ENCODE data around the gene ADAMTS4.

The ADAMTS4 gene

DNA sequence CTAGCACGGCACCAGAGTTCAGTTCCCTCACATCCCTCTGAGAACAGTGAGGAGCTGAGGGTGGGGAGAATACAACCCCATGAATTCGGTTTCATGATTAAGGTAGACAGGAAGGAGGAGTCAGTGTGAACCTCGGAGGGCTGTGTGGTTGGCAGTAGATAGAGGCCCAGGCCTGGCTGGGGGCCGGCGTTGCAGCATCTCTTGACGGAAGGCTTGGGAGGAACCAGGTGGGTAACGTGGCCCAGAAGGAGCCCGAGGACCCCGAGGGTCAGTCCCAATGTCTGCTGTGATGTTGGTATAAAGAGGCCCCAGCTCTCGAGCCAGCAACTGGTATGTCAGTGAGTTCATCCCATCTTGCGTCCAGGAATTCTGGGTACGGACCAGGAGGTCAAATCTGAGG lies 27.2 kb downstream of the ADAMTS4 start:
- no peak for DNase-seq

DNA sequence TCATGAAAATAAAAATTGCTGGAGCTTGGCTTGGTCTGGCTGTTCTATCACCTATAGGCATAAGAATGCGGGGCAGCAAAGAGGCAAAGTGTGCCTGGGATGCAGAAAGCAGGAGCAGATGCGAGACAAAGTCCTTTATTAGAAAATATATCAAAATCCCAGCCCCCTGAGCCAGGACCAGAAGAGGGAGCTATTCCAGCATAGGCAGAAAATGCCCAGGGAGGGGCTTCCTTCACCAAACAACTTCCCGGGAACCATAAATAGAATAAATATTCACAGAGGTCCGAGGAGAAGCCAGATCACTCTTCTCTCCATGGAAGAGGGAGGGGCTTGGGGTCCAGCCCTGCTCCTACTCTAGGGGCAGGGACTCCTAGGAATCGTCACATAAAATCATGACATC lies 27.7 kb downstream of the ADAMTS4 start:
- DNase-seq = no peak

DNA sequence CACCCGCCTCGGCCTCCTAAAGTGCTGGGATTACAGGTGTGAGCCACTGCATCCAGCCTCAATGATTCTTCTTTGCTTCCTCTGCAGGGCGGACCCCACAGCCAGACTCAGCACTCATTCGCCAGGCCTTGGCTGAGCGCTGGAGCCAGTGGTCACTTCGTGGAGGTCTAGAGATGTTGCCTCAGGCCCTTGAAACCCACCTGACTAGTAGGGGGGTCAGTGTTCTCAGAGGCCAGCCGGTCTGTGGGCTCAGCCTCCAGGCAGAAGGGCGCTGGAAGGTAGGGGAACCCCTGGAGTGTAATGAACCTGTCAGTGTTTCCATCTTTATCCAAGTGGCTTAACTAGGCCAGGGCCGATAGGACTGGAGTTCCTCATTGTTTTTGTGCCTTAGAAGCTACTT lies 29.9 kb downstream of the ADAMTS4 start:
- no peak for DNase-seq

DNA sequence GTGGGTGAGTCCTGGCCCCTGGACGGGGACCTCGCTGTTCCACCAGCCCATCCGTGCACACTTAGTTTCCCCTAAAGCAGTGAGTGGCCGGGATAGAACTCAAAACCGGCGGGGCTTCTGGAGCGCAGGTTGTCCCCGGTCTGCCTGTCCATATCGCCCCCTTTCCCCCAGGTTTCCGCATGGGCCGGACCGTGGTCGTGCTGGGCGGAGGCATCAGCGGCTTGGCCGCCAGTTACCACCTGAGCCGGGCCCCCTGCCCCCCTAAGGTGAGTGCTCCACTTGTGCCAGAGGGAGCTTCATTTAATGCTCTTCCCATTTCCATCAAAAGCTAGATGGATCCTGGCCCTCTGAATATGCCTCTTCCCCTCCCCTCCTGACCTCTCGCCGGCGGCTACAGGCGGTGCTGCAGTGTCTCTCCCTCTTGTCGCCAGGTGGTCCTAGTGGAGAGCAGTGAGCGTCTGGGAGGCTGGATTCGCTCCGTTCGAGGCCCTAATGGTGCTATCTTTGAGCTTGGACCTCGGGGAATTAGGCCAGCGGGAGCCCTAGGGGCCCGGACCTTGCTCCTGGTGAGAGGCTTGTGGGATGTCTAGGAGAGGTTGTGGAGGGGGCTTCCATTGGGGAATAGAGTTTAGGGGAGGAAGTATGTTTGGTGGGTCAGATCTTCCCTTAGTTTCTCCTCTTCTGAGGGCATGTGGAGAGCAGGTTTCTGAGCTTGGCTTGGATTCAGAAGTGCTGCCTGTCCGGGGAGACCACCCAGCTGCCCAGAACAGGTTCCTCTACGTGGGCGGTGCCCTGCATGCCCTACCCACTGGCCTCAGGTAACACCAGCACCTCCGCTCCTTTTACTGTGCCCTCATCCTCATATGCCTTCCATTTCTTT lies 31.9 kb downstream of the ADAMTS4 start:
- DNase-seq = peak; percentile 18

DNA sequence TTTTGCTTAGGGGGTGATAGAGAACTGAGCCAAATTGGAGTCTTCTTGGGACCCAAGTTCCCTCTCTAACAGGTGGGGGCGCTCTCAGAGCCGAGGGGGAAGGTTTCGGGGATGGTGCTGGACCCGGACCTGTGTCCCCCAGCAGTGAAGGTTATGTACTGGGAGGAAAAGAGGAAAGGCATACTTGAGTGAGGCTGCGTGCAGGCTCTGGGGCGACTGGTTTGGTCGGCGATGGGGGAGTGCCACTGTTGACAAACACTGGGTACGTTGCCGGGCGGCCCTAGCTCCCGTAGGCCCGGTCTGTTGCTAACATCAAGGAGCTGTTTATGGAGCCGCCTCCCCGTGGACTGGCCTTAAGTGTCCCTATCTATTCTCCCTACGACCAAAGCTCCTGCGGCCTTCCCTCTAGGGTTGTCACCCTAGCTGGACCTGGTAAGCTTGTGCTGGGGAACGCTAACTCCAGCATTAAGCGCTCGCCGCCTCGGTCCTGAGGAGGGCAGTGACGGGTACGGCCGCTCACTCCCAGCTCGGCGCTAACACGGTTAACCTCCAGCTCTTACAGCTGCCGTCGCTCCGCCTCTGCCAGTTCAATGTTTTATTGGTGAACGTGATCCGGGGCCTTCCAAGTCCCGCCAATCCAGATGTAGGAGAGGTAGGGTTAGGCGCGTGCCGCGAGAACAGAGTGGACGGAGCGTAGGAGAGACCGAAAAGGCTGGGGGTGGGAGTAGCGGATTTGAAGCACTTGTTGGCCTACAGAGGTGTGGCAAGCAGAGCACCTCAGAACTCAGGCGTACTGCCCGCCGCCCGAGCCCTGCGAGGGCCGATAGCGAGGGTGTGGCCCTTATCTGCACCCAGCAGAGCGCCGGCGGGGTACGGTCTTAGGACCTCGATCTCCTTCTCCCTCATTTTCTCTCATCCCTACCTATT lies 32.8 kb downstream of the ADAMTS4 start, which contains the start of gene PPOX:
TSS of gene PPOX (plus strand) at position 685 of the 927 bp plus-strand sequence. CDS start 422 bp downstream, outside the sequence.
- DNase-seq = peak; percentile 99

DNA sequence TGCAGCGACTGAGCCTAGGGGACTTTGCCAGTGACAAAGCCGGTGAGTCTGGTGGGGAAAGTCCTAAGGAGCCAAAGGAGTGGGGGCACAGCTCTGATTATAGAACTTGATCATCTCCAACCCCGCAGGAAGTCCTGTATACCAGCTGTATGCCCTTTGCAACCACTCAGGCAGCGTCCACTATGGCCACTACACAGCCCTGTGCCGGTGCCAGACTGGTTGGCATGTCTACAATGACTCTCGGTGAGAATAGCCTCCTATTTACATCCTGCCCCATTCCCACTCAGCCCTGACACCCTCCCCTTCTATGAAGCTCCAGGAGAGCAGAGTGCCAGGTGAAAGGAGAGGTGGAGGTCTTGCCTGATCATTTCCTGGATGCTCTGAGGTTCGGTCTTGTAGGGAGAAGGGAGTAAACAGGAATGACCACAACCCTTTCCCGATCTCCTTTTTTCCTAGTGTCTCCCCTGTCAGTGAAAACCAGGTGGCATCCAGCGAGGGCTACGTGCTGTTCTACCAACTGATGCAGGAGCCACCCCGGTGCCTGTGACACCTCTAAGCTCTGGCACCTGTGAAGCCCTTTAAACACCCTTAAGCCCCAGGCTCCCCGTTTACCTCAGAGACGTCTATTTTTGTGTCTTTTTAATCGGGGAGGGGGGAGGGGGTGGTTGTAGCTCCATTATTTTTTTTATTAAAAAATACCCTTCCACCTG lies 33.8 kb downstream of the ADAMTS4 start:
- no peak for DNase-seq

DNA sequence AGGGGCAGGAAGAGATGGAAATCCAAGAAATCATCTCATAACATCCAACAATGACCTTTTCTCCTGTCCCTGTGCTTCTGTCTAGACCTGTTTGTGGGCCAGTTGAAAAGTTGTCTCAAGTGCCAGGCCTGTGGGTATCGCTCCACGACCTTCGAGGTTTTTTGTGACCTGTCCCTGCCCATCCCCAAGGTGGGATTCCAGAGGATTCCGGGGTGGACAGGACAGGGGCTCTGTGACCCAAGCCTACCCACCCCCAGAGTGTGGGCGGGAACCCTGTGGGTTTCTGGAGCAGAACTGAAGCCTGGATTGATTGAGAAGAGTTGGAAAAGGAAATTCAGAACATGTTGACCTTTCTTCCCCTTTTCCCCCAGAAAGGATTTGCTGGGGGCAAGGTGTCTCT lies 35.1 kb downstream of the ADAMTS4 start:
- DNase-seq = no peak

DNA sequence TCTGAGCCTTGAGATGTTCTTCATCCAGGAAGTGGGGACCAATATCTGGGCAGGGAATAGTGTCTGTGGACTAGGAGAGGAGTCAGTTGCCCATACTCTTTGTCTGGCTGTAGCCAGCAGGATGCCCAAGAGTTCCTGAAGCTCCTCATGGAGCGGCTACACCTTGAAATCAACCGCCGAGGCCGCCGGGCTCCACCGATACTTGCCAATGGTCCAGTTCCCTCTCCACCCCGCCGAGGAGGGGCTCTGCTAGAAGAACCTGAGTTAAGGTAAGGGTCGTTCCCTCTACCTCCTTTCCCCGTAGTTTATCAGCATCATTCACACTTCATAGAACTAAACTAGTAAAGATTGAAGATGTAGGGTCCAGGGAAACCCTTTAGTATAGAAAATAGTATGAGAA lies 36.0 kb downstream of the ADAMTS4 start:
- no peak for DNase-seq

DNA sequence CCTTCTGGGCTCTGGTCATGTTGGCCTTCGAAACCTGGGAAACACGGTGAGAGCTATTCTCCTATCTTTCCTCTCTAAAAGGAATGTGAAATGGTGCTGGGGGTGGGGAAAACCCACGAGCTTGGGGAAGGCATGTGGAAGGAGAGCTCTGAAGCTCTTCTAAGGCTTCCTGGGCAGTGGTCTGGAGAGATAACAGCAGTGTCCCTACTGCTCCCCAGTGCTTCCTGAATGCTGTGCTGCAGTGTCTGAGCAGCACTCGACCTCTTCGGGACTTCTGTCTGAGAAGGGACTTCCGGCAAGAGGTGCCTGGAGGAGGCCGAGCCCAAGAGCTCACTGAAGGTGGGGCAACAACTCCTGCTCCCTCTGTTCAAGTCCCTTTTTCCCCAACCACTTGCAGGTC lies 36.8 kb downstream of the ADAMTS4 start:
- no peak for DNase-seq

DNA sequence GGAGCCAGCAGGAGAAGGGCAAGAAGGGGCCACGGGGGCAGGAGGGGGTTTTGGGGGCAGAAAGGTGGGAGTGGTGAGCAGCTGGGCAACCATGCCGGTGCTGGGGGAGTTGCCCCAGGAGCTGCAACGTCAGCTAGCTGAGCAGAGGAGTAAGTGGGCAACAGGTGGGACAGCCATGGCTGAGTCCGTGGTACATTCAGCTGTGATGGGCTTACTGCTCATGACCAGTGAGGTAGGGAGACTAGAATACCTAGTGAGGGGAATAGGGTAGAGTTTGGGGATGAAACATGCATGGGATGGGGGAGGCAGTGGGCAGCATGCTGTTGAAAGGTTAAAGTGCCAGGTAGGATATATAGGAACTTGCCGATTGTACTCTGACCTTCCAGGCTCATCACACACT lies 37.2 kb downstream of the ADAMTS4 start:
- DNase-seq = no peak

DNA sequence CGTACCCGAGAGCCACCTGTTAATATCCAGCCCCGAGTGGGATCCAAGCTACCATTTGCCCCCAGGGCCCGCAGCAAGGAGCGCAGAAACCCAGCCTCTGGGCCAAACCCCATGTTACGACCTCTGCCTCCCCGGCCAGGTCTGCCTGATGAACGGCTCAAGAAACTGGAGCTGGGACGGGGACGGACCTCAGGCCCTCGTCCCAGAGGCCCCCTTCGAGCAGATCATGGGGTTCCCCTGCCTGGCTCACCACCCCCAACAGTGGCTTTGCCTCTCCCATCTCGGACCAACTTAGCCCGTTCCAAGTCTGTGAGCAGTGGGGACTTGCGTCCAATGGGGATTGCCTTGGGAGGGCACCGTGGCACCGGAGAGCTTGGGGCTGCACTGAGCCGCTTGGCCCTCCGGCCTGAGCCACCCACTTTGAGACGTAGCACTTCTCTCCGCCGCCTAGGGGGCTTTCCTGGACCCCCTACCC lies 38.1 kb downstream of the ADAMTS4 start:
- no peak for DNase-seq

DNA sequence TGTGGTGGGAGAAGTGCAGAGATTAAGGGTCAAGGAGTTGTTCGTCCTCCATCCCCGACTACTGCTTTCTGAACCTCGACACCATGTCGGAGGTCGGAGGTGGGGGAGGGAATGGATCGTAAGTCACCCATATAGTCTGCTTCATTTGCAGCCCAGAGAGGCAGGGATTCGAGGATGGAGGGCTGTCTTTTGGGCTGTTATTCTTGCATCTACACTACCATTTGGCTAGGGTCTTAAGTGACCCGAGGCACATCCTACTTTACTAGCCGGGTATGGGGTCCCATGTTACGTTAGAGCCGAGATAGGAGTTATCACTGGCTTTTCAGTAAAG lies 39.0 kb downstream of the ADAMTS4 start:
- DNase-seq = no peak

DNA sequence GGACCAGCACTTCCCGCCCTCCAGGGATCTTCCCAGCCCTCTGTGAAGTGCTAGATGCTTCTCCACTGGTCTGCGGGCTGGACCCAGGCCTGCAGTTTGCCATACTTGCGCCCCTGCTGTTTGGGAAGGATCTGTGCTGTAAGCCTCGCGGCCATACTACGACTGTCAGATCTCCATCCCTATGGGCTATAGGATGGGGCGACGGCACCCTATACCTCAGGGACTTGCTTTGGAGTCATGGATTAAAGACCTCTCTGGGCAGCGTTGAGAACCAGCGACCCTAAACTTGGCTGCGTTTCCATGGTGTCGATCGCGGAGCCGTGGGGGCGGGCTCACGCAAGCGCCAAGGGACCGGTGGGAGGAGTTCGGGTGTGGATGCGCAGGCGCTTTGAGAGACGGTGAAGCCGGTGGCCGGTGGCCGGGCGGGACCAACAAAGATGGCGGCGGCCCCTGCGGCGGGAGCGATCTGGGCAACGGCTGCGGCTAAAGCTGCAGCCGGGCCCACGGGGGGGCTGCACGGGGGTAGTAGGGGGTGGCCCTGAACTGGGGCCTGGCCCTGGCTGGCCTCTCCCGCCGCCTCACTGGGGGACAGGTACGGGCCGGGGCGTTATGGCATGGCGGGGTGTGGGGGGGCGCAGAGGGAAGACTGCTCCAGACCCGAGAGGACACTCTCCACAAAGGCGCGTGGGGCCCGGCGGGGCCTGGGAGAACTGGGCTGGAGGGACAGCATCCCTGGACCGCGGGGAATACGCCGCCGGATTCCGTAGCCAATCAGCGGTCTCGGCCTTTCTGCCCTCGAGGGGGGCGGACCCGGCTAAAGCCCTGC lies 39.6 kb downstream of the ADAMTS4 start, which contains the start of gene USP21:
TSS of gene USP21 (plus strand) at position 414 of the 826 bp plus-strand sequence. CDS start 1,141 bp downstream, outside the sequence.
- peak; percentile 96 for DNase-seq

DNA sequence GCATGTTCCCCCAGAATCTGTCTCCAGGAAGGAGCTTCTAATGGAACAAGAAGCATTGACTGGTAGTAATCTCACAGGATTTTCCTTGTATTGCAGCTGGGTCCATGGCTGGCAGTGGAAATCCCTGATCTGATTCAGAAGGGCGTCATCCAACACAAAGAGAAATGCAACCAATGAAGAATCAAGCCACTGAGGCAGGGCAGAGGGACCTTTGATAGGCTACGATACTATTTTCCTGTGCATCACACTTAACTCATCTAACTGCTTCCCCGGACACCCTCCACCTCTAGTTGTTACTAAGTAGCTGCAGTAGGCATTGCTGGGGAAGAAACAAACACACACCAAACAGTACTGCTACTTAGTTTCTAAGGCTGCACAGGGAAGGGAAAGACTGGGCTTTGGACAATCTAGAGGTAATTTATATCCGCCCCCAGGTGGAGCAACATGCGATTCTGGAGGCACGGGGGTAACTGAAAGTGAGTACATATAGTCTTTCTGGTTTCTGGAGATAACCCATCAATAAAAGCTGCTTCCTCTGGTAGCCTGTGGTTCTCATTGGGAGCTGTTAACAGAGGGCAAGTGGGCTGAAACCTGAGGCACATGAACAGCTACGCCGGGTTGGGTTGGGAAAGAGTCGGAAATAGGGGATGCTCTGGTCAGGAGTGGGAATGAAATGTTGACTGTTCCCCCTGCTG lies 40.4 kb downstream of the ADAMTS4 start:
- no peak for DNase-seq

DNA sequence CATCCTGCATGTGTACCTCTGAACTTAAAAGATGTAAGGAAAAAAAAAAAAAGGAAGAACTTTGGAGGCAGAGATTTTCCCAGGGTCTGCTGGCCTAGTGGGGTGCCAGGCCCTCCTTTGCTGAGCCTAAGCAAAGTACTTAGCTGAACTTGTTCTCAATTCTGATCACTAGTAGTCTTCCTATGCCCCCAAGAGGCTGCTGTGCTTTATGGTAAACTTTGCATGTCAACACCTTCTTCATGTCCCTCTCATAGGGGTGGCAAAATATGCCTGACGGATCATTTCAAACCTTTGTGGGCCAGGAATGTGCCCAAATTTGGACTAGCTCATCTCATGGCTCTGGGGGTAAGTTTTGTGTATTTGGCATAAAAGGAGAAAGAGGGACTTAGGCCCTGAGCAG lies 41.0 kb downstream of the ADAMTS4 start:
- DNase-seq = no peak

DNA sequence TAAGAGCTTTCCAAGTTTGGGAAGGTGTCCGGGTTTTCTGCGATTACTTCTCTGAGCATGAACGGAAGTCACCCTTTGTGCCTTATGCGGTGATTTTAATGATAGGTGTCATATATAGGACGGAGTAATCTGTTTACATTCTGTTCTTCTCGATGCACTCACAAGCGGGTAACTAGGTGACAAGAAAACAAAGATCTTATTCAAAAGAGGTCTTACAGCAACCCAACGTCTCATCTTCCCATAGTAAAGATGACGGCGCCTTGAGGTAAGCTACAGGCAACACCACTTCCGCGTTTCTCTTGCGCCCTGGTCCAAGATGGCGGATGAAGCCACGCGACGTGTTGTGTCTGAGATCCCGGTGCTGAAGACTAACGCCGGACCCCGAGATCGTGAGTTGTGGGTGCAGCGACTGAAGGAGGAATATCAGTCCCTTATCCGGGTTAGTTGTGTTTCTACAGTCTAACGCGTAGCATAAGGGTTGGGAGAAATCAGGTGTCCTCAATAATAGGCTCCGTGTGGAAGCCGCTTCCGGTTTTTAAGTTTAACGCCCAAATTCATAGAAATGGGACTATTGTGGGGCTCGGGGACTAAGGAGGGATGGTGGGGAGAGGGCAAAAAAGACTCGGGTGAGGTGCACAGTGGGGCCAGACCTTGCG lies 45.0 kb downstream of the ADAMTS4 start, which contains the start of gene UFC1:
TSS of gene UFC1 (plus strand) at position 297 of the 656 bp plus-strand sequence. CDS start at position 317, 20 bp downstream.
- DNase-seq = peak; percentile 93

DNA sequence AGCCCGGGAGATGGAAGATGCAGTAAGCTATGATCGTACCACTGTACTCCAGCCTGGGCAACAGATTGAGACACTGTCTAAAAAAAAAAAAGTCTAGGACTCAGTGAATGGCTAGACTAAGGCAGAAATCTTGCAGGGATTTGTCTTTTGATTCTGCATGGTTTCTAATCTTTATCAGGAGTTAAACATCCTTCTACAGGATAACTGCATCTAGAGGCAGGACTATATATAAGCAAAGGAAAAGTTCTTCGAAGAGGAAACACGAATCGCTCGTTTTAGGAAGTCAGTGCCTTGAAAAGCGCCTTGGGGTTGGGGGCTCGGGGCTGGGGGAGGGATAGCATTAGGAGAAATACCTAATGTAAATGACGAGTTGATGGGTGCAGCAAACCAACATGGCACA lies 45.7 kb downstream of the ADAMTS4 start:
- DNase-seq = no peak

DNA sequence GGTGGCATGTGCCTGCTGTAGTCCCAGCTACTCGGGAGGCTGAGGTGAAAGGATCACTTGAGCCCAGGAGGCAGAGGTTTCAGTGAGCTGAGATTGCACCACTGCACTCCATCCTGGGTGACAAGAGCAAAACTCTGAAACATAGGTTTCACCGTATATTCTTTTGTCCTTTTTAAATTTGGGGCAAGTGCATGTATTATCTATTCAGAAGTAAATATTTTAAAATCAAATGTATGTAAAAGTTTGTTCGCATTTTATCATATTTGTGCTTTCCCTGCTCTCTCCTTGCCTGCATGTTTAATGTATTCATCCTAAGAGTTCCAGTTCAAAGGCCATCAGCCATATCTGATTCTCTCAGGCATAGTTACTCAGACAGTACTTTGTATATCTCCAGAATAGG lies 53.0 kb downstream of the ADAMTS4 start:
- no peak for DNase-seq

DNA sequence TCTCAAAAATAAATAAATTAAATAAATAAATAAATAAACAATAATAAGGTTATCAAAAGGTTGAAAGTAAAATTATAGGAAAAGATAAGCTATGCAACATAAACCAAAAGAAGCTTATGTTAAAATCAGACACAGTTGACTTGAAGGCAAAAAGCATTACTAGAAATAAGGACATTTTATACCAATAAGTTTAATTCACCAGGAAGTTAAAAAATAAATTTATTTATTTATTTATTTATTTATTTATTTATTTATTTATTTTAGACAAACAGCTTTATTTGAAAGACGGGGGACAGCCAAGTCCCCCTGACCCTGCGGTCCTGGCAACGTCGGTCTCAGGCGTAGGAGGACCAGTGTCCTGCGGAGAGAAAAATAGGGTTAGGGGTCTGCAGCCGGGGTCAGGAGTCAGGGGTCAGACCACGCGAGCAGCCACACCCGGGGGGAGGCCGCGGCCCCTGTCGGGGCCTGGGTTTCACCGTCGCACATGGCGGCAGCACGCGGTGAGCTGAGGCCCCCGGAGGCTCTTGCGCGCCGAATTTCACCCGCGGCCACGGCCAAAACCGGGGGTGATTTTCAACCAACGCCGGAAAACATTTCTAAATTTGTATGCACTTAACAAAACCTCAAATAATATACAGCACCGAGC lies 58.0 kb downstream of the ADAMTS4 start:
- no peak for DNase-seq

DNA sequence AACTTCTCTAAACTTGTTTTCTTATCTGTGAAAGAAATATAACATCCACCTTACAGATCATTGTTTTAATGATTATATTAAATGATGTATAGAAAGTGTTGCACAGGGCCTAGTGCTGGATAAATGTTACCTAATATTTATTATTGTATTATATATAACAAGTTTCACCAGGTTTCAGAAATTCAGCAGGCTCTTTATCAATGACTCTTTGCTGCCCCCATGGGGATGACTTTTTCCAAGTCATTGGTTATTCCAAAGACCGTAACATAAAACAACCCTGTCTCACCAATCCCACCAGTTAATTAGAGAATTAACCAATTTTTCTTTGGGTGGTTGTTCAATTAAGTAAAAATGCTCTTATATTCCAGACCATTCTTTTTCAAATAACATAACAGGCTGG lies 59.1 kb downstream of the ADAMTS4 start:
- peak; percentile 4 for DNase-seq
